MM.1S (cell line): ENCODE data around the gene H19.

Experiments
- CTCF ChIP-seq: fragments of 300-600 bp; sonication (generic); IDR thresholded peaks from 2 replicates; pipeline ENCODE4 v1.5.1; 2016; ENCODE audit warnings: antibody characterized with exemption, low read length, mixed read lengths
- EZH2 ChIP-seq: fragments of 300-600 bp; sonication (generic); optimal IDR thresholded peaks from 2 replicates; pipeline ENCODE3; 2017; ENCODE audit warnings: low read depth, mild to moderate bottlenecking, antibody characterized with exemption, low read length, mixed read lengths

GRCh38 chr11:1983601-1983961 lies 14.1 kb downstream of the H19 start:
- no peak for TF ChIP-seq CTCF
- no peak for TF ChIP-seq EZH2
